Measurements from ENCODE around the gene COL25A1.

Gene COL25A1

DNA sequence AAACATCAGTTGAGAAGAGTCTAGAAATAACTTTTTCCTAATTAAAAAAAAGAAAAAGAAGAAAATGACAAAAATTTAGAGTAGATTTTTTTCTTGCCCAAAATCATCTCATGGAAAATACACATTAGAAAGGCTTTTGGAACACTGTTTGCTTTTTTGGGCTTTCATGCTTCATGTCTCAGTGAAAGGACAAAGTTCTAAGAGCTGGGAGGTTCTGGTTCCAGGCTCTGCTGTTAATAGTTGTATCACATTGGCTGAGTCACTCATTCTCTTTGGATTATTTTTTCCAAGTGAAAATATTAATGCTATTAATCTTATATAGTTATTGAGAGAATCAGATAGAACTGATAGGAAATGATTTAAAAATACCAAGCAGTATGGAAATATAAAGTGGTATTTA is 506.7 kb downstream of the COL25A1 start:
- H3K9me3 ChIP-seq (ENCODE audit: insufficient read depth, low read length), result no peaks in the 10 kb centered on the region
- TF ChIP-seq CTCF (IDR thresholded peaks at IDR 0.05; ENCODE audit: low read depth, low read length), result no peak
- no peak for TF ChIP-seq EZH2phosphoT487 (IDR thresholded peaks at IDR 0.05; ENCODE audit: low read depth)
- no peaks in the 10 kb centered on the region for H3K36me3 ChIP-seq (replicated peaks; ENCODE audit: low read depth, low read length)
- no peak overlapping the region for H3K4me3 ChIP-seq (ENCODE audit: low read length)
- no peaks in the 10 kb centered on the region for H3K4me1 ChIP-seq (ENCODE audit: low read length)
- no peak overlapping the region for H2AFZ ChIP-seq (ENCODE audit: low read depth, low read length)
- no peaks in the 10 kb centered on the region for H4K20me1 ChIP-seq (ENCODE audit: insufficient read depth, low read length)
- no peak overlapping the region for H3K27ac ChIP-seq (ENCODE audit: low read length)
- no peaks in the 10 kb centered on the region for H3K79me2 ChIP-seq (ENCODE audit: low read length)
- H3K9ac ChIP-seq (ENCODE audit: low read length), result no peak overlapping the region
- no peaks in the 10 kb centered on the region for H3K27me3 ChIP-seq (ENCODE audit: low read depth, low read length)
- H3K4me2 ChIP-seq (ENCODE audit: low read length), result no peak overlapping the region

GRCh38 chr4:108794136-108794535 is 508.3 kb downstream of the COL25A1 start:
- no peaks in the 10 kb centered on the region for H3K4me1 ChIP-seq (ENCODE audit: low read length)
- no peaks in the 10 kb centered on the region for H3K36me3 ChIP-seq (replicated peaks; ENCODE audit: low read depth, low read length)
- no peak overlapping the region for H3K4me2 ChIP-seq (ENCODE audit: low read length)
- H3K27me3 ChIP-seq (ENCODE audit: low read depth, low read length), result no peaks in the 10 kb centered on the region
- H3K9ac ChIP-seq (ENCODE audit: low read length), result no peak overlapping the region
- no peak overlapping the region for H3K4me3 ChIP-seq (ENCODE audit: low read length)
- H3K9me3 ChIP-seq (ENCODE audit: insufficient read depth, low read length), result no peaks in the 10 kb centered on the region
- H3K27ac ChIP-seq (ENCODE audit: low read length), result no peak overlapping the region
- no peaks in the 10 kb centered on the region for H3K79me2 ChIP-seq (ENCODE audit: low read length)
- H2AFZ ChIP-seq (ENCODE audit: low read depth, low read length), result no peak overlapping the region
- H4K20me1 ChIP-seq (ENCODE audit: insufficient read depth, low read length), result no peaks in the 10 kb centered on the region
- TF ChIP-seq EZH2phosphoT487 (IDR thresholded peaks at IDR 0.05; ENCODE audit: low read depth) (no peak), CTCF (IDR thresholded peaks at IDR 0.05; ENCODE audit: low read depth, low read length) (no peak)

DNA sequence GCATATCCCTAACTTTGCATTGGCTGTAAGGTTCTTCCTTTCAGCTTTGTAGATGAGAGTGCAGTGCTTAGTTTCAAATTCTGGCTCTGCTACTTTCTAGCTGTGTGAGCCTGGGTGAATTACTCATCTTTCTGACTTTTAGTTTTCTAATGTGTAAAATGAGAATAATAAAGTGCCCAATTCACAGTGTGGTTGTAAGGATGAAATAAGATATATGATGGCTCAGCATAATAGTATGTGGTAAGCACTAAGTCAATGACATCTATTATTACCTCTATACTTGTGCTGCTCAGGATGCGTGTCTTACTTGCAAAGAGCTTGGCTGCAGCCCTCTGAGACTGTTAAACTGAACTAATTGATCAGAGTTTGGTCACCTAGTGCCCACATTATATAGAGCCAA is 509.0 kb downstream of the COL25A1 start:
- H3K79me2 ChIP-seq (ENCODE audit: low read length), result no peaks in the 10 kb centered on the region
- H4K20me1 ChIP-seq (ENCODE audit: insufficient read depth, low read length), result no peaks in the 10 kb centered on the region
- H2AFZ ChIP-seq (ENCODE audit: low read depth, low read length), result no peak overlapping the region
- no peak overlapping the region for H3K27ac ChIP-seq (ENCODE audit: low read length)
- H3K4me2 ChIP-seq (ENCODE audit: low read length), result no peak overlapping the region
- H3K36me3 ChIP-seq (replicated peaks; ENCODE audit: low read depth, low read length), result no peaks in the 10 kb centered on the region
- no peaks in the 10 kb centered on the region for H3K9me3 ChIP-seq (ENCODE audit: insufficient read depth, low read length)
- no peaks in the 10 kb centered on the region for H3K27me3 ChIP-seq (ENCODE audit: low read depth, low read length)
- H3K4me1 ChIP-seq (ENCODE audit: low read length), result no peaks in the 10 kb centered on the region
- H3K4me3 ChIP-seq (ENCODE audit: low read length), result no peak overlapping the region
- TF ChIP-seq EZH2phosphoT487 (IDR thresholded peaks at IDR 0.05; ENCODE audit: low read depth), result no peak
- no peak for TF ChIP-seq CTCF (IDR thresholded peaks at IDR 0.05; ENCODE audit: low read depth, low read length)
- H3K9ac ChIP-seq (ENCODE audit: low read length), result no peak overlapping the region

- Histone ChIP-seq H3K36me3 (replicated peaks; ENCODE audit: low read depth, low read length) (no peaks in the 10 kb centered on the region), H3K9ac (ENCODE audit: low read length) (no peak overlapping the region), H2AFZ (ENCODE audit: low read depth, low read length) (no peak overlapping the region), H4K20me1 (ENCODE audit: insufficient read depth, low read length) (no peaks in the 10 kb centered on the region), H3K4me1 (ENCODE audit: low read length) (no peaks in the 10 kb centered on the region), H3K4me2 (ENCODE audit: low read length) (no peak overlapping the region), H3K4me3 (ENCODE audit: low read length) (no peak overlapping the region), H3K27me3 (ENCODE audit: low read depth, low read length) (no peaks in the 10 kb centered on the region), H3K9me3 (ENCODE audit: insufficient read depth, low read length) (no peaks in the 10 kb centered on the region), H3K27ac (ENCODE audit: low read length) (no peak overlapping the region), H3K79me2 (ENCODE audit: low read length) (no peaks in the 10 kb centered on the region)
- no peak for TF ChIP-seq CTCF (IDR thresholded peaks at IDR 0.05; ENCODE audit: low read depth, low read length)
- no peak for TF ChIP-seq EZH2phosphoT487 (IDR thresholded peaks at IDR 0.05; ENCODE audit: low read depth)
Observed at GRCh38 chr4:108788731-108789130, 513.7 kb downstream of the COL25A1 start.
